Medulla oblongata (tissue), 1 donor: ENCODE measurements around the gene FERMT2.

Experiments
- DNase-seq: peaks from one replicate; pipeline ENCODE4 v3.0.0-alpha.2; 2015; ENCODE audit errors: extremely low spot score

FERMT2 gene

DNA sequence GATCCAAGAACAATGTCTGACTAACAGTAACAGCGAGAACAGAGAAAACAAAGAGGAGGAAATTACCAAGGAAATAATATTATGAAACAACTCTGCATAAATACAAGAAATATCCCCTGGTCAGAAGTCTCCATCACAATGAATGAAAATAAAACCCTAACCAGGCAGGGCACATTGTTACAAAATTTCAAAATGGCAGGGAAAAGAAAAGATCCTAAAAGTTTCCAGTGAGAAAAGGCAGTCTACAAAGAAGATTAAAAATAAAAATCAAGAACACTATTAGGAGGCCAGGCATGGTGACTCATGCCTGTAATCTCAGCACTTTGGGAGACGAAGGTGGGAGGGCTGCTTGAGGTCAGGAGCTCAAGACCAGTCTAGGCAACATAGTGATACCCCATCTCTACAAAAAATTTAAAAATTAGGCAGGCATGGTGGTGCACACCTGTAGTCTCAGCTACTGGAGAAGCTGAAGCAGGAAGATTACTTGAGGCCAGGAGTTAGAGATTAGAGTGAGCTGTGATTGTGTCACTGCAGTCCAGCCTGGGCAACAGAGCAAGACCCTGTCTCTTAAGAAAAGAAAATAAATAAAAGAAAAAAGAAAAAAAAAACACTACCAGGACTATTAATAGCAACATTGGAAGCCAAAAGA lies 47.8 kb downstream of the FERMT2 start:
- DNase-seq = no peak

DNA sequence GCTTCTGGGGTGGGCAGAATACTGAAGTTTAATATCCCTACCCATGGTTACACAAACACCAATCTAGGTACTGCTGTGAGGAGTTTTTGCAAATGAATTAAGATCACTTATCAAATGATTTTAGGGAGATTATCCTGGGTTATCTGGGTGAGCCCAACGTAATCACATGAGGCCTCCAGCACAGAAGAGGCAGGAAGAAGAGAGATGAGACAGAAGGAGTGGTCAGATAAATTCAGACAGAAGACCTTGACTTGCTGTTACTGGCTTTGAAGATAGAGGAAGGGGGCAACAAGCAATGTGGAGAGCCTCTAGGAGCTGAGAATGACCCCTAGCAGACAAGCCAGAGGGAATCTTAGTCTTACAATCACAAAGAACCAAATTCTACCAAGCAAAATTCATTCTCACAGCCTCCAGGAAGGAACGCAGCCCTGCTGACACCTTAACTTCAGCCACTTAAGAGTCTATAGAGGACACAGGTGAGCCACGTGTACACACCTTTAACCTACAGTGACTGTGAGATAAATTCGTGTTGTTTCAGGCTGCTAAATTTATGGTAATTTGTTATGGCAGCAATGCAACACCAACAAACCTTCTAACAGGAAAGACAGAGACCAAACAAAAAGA lies 49.4 kb downstream of the FERMT2 start:
- DNase-seq = no peak

DNA sequence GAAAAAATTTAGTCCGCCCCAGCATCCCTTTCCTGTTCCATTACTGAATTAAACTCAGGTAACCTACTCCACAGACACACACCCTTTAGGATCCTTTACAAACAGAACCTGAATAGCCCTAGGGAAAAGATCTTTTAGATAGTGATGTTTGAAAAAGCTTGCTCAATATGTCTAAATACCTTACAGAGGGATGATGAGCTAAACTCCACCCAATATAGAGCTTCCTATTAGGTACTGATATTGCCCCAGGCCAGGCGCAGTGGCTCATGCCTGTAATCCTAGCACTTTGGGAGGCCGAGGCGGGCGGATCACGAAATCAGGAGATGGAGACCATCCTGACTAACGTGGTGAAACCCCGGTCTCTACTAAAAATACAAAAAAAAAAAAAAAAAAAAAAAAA lies 50.1 kb downstream of the FERMT2 start:
- DNase-seq = no peak

DNA sequence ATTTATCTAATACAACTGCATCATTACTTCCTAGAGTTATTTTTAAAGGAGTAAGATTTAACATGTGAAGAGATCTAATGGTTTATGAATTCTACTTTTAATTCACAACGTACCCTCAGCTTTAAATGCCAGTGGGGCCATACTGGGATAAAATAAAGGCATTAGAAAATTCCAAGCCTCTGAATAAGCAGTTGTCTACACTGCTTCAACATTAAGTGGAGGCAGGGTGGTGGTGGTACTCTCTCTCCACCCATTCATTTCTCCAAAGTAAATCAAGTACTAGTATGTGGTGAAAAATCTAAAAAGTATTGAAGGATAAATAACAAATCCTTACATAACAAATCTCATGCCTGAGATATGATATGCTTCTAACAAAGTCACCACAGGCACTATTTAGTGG lies 52.4 kb downstream of the FERMT2 start:
- no peak for DNase-seq

DNA sequence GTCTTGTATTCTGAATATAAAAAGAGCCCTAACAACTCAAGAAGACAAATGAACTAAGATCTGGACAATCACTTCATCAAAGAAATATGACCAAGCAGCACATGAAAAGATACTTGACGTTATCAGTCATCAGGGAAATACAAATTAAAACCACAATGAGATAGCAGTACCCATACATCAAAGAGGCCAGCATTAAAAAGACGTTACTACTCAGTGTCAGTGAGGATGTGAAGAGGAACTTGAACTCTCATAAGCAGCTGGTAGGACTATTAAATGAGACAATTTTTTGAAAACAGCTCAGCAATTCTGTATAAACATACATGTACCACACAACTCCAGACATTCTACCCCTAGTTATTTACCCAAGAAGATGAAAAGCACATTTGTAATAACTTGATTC lies 55.9 kb downstream of the FERMT2 start:
- no peak for DNase-seq

DNA sequence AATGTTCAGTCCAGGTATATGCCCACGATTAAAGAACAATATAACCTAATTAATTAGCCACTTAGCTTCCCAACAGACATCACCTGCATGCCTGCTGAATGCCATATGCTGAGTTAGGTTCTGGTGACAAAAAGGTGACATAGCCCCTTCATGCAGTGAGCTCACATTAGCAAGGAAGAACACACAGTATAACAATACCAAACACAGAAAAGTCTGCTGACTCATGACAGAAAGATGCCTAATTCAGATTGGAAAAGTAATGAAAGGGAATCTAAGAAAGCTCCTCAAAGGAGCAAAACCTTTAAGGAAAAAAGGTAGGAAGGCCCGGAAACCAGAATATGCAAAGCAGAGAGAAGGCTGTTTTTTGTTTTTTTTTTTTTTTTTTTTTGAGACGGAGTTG lies 59.0 kb downstream of the FERMT2 start:
- no peak for DNase-seq

DNA sequence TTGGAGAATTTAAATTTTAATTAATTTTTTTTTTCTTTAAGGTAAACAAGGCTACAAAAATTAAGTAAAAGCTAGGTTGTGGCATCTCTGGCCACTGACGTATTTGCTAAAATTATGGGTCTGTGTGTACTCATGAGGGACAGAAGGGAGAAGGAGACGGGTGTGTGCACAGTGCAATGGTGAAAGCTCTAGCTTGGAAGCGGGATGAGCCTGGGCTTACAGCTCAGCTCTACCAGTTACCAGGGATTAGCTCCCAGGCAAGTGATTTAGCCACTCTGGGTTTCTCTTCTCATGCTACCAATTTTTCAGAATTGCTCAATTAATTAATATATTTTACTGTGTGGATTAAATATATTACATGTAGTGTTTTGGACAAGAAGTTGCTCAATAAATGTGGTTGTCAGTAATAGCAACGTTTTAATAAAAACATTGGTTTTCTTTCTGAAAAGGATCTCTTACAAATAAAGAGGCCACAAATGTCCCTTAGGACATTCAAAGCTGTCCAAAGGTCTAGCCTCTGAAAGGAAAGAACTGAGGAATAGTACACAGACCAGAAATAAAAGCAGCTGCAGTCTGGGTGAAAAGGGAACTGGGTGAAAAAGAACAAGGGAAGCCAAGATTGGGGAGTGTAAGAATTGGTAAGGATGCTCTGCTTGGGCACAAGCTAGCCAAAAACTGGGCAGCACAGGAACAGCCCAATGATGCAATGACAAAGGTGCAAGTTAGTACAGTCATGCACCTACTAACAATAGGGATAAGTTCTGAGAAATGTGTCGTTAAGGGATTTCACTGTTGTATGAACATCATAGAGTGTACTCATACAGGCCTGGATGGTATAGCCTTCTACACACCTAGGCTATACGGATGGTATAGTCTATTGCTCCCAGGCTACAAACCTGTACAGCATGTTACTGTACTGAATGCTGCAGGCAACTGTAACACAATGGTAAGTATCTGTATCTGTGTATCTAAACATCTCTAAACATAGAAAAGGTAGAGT lies 61.7 kb downstream of the FERMT2 start:
- no peak for DNase-seq

DNA sequence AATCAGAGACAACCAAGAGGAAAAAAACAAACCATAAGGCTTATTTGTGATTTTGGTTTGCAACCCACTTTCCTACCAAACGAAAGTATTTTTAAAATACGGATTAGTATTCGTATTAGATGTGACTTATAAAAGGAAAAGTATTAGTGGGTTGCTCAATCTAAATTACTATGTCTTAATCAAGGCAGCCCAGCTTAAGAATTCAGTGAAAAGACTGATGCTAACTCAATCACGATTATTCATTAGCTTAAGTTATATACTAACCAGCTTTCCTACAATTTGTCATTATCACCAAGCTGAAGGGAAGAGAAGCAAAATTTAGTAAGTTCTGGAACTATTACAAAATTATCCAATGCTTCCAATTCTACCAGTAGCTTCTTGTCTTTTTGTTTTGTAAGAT lies 62.7 kb downstream of the FERMT2 start:
- no peak for DNase-seq

DNA sequence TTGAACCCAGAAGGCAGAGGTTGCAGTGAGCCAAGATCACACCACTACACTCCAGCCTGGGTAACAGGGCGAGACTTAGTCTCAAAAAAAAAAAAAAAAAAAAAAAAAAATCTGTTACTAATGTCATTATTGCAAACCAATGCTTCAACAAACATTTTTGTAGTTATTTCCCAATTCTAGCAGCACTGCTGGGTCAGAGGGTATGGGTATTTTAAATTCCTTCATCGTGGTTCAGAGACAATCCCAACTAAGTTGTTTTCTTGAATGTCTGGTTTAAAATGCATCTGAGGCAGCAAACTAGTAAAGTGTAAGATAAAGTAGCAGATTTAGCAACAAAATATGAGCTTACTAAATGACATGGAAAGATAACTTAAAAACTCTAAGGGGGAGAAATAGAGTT lies 65.6 kb downstream of the FERMT2 start:
- no peak for DNase-seq

DNA sequence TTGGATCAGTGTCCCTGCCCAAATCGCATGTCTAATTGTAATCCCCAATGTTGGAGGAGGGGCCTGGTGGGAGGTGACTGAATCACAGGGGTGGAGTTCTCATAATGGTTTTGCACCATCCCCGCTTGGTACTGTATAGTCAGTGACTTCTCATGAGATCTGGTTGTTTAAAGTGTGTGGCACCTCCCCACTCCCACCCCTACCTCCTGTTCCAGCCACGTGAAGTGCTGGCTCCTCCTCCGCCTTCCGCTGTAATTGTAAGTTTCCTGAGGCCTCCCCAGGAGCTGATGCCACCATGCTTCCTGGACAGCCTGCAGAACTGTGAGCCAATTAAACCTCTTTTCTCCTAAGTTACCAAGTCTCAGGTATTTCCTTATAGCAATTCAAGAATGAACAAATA lies 67.2 kb downstream of the FERMT2 start:
- no peak for DNase-seq

DNA sequence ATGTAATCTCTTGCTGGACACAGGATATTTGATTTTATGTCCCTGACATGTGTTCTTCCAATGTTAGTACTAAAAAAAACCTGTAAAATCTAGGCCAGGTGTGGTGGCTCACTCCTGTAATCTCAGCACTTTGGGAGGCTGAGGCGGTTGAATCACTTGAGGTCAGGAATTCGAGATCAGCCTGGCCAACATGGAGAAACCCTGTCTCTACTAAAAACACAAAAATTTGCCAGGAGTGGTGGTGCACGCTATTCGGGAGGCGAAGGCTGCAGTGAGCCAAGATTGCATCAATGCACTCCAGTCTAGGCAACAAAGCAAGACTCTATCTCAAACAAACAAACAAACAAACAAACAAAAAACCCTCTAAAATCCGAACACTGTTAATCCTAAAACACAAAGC lies 68.0 kb downstream of the FERMT2 start:
- no peak for DNase-seq

DNA sequence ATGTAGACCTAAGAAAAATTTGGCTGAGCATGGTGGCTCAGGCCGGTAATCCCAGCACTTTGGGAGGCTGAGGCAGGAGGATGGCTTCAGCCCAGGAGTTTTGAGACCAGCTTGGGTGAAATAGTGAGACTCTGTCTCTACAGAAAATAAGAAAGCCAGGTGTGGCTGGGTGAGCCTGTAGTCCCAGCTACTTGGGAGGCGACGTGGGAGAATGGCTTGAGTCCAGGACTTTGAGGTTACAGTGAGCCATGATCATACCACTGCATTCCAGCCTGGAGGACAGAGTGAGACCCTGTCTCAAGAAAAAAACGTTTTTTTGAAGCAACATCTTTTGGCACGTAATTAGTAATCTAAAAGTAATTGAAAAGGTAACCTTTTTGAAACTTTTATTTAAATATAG lies 70.9 kb downstream of the FERMT2 start:
- no peak for DNase-seq

DNA sequence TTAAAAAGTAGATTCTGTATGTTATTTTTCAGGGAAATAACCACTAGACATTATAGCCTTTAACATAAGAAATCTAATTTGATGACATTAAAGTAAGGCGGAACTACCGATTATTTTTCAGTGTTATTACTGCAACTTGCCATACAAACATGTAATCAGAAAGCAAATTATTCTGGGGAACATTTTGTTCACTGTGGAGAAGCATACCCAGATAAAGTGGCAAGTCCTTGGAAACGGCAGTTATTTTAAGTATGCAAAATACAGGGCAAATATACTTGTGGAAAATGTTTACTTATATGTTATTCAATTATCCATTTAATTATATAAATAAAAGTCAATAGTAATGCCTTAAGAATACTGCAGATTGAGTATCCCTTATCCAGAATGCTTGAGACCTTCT lies 71.9 kb downstream of the FERMT2 start:
- DNase-seq = no peak

DNA sequence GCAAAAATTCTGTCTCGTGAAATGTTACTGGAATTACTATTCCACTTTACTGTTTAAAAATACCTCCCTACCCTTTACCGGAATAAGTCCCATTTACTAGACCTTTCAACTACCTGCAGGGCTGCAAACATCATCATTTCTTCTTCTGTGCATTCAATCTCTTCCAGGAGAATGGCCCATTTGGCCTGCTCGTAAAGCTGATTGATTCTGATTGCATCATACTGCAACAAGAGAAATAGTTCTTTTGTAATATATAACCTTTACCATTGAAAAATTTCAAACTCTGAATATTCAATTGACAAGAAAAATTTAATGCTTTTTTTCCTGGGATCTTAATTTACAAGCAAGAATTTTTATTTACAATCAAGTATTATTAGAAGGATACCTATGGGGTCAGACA lies 72.4 kb downstream of the FERMT2 start:
- no peak for DNase-seq

DNA sequence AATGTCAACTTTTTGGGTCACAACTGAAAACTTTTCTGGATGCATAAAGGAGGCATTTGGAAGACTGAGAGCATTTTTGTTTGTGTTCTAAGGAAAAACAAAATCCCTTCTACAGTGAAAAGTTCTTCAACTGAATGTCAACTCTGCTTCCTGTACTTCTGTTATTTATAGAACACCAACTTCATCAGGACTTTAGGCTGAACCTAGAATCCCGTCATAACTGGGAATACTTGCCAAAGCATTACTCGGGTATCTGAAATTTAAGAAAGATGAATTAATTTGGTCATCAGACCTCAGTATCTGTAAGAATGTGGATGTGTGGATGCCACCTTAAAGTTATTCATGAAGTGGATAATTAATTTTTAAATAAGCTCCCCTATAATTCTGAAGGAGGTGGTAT lies 73.2 kb downstream of the FERMT2 start:
- no peak for DNase-seq

DNA sequence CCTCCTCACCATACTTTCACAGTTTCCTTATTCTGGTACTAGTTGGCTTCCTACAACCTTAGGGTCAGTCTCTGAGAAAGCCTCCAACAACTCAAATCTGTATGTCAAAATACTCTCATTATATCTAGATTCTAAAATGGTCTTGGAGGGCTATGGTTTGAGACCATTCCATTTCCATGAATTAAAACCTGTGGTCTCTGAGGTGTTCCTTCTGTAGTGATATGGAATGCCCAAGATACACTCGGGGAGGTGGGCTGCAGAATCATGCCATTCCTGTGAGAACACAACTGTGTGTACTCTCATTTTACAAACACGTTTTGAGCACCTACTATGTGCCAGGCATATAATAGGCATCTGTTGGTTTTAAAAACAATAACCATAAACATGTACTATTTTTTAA lies 74.0 kb downstream of the FERMT2 start:
- DNase-seq = no peak

DNA sequence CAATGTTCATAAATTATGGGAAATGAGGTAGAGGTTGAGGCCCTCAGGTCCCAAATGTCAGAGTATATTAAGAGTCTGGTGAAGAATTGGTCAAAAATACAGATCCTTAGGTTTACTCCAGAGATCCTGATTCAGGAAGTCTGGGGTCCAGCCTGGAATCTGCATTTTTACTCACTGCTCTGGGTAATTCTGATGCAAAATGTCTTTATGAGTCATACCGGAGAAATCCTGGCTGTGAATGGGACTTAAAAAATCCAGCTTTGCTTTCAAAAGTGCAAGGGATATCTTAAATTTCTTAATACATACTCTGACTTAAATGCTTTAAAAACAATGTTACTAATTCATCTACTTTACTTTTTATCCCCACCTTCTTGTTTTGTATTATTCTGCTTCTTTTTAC lies 74.5 kb downstream of the FERMT2 start:
- no peak for DNase-seq

DNA sequence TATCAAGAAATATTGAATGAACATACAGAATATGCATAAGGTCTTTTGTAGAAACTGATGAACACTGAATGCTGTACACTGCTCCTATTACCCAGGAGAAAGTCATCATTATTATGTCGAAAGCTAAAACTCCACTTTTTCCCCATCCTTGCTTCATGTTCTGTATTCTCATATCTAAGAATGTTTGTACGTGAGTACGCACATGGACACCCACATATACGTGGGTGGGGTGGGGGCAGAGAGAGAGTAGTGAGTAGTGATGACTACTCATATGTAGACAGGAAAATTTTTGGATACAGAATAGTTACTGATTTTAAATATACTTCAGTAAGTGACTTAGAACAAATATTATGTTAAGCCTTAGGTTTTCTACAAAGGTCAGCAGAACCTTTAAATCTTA lies 75.1 kb downstream of the FERMT2 start:
- DNase-seq = no peak

DNA sequence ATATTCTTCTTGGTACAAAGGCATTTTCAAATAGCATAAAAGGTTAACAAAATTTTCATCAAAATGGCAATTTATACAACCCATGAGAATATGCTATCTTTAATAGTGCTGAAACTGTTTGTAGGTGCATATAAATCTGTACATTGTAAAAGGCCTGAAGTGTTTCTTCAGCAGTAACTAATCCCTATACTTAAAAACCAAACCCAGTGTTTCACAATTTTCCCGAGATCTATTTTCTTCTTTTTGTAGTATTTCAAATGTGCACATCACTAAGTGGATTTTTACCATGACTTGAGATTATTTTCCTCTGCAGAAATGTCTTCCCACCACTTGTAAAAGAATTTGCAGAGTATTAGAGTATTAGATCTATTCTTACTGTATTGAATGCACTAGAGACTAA lies 76.5 kb downstream of the FERMT2 start:
- DNase-seq = no peak

DNA sequence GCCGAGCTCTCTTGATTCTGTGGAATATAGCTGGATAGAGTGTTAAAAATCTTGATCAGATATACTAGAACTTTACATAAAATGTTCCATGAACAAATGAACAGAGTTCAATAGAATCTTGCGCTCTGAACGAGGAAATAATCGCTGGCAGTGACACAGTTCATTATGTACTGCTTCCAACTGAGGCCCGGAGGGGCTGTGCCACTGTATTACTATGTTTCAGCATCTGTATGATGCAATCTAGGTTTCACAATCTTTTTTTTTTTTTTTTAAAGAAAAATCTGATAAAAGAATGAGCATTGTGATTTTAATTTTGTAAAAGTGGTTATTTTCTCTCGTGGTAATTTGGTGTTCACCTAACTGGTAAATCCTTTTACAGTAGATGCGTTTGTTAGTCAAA lies 77.2 kb downstream of the FERMT2 start:
- no peak for DNase-seq

DNA sequence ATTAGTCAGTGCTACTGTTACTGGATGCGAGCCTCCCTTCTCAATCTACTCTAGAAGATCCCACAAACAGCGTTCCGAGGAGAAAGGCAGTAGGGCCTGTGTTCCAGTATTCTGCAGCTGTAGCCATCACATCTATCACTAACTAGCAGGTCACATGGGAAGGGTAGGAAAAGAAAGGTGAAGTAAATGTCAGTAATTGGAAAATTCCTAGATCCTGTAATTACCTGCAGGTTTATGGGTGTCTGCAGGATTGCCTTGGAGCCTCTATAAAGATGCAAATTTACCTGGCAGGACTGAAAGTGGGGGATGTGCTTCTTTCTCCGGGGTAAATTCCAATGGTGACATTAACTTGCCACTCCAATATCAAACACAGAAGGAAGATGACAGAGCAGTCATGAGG lies 77.8 kb downstream of the FERMT2 start:
- no peak for DNase-seq

DNA sequence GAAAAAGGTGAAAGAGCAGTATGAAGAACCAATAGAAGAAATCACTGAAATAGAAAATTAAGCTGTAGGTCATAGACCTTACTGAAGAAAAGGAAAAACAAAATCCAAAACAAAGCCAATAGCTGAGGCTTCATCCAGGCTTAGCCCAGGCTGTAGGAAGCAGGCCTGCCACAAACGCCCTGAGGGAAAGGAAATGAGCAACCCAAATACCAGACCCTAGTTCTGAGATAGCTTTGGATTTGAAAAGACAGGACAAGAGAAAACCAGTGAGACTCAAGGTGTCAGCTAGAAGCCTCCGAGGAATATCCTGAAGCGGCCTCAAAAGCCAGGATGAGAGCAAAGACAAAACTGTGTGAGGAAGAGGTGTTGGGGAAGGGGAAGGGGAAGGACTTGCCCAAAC lies 79.2 kb downstream of the FERMT2 start:
- no peak for DNase-seq
